OCI-LY3 (cell line): ENCODE data around the gene PGAM2.

Experiments used
- H2AFZ ChIP-seq: fragments of 200-600, 300-600 bp; shearing (Covaris generic); 2 replicates; pipeline ENCODE4 v1.6.0; 2014; ENCODE audit warnings: antibody characterized with exemption, low read depth, low read length
- H3K27ac ChIP-seq: fragments of 200-600, 300-600 bp; sonication (generic); 2 replicates; pipeline ENCODE4 v1.5.1; 2014; ENCODE audit warnings: mild to moderate bottlenecking, low read length, moderate library complexity, mixed read lengths
- H3K27me3 ChIP-seq: fragments of 200-600, 300-600 bp; sonication (generic); 2 replicates; pipeline ENCODE4 v1.6.1; 2014; ENCODE audit warnings: low read depth, low read length, mixed read lengths
- H3K36me3 ChIP-seq: fragments of 200-600, 300-600 bp; sonication (generic); replicated peaks from 2 replicates; pipeline ENCODE3; 2014; ENCODE audit warnings: low read depth, low read length, mixed read lengths
- H3K4me1 ChIP-seq: fragments of 300-600, 200-600 bp; sonication (generic); 2 replicates; pipeline ENCODE4 v1.6.1; 2014; ENCODE audit warnings: low read length, mixed read lengths
- H3K4me2 ChIP-seq: fragments of 200-600, 300-600 bp; sonication (generic); 2 replicates; pipeline ENCODE4 v1.6.1; 2014; ENCODE audit warnings: low read length, mixed read lengths
- H3K4me3 ChIP-seq: fragments of 300-600, 200-600 bp; sonication (generic); 2 replicates; pipeline ENCODE4 v1.5.1; 2014; ENCODE audit warnings: antibody characterized with exemption, mild to moderate bottlenecking, low read length, moderate library complexity
- H3K79me2 ChIP-seq: fragments of 300-600, 200-600 bp; shearing (Covaris generic); 2 replicates; pipeline ENCODE4 v1.6.1; 2014; ENCODE audit warnings: mild to moderate bottlenecking, low read length, mixed read lengths
- H3K9ac ChIP-seq: fragments of 300-600, 200-600 bp; shearing (Covaris generic); 2 replicates; pipeline ENCODE4 v1.6.0; 2014; ENCODE audit warnings: mild to moderate bottlenecking, low read length, moderate library complexity
- H3K9me3 ChIP-seq: fragments of 200-600, 300-600 bp; shearing (Covaris generic); 2 replicates; pipeline ENCODE4 v1.6.1; 2014; ENCODE audit warnings: low read length, mixed read lengths; ENCODE audit not compliant: insufficient read depth
- H4K20me1 ChIP-seq: fragments of 200-600, 300-600 bp; sonication (generic); 2 replicates; pipeline ENCODE4 v1.6.1; 2016; ENCODE audit warnings: low read length, mixed read lengths; ENCODE audit not compliant: insufficient read depth
- EZH2phosphoT487 ChIP-seq: fragments of 200-600 bp; shearing (Covaris generic); IDR thresholded peaks from 2 replicates; pipeline ENCODE4 v1.6.1; 2018; ENCODE audit warnings: antibody characterized with exemption, mixed run types, low read depth
- TF ChIP-seq, protein P1 (sequence below): fragments of 200-600, 300-600 bp; sonication (generic); IDR thresholded peaks from 2 replicates; pipeline ENCODE4 v1.5.1; 2014; ENCODE audit warnings: antibody characterized with exemption, low read length, low read depth

Gene PGAM2

DNA sequence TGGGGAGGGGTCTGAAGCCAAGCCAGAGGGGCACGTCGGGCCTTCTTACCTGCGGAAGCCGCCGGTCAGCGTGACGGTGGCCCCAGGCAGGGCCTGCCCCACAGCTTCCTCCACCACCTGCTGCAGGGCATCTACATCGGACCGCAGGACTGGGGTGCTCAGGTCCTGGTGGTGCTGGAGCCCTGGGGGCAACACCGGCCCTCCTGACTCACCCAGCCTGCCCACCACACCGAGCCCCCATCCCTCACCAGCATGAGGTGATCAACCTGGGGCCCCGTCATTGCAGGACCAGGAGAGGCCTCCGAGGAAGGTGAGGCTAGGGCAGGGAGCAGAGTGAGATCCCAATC, 9.0 kb upstream of the PGAM2 start:
- Histone ChIP-seq H3K4me3 (no peak overlapping the region), H3K4me2 (no peak overlapping the region), H3K36me3 (peaks cover 49% of the 10 kb centered on the region), H3K27me3 (no peaks in the 10 kb centered on the region), H4K20me1 (0 out of 2 replicates have a peak, but pooled peaks cover 3% of the 10 kb centered on the region), H3K4me1 (no peaks in the 10 kb centered on the region; the same call in 1 of the 2 replicates), H3K9ac (no peak overlapping the region), H3K9me3 (no peaks in the 10 kb centered on the region), H2AFZ (no peak overlapping the region), H3K27ac (no peak overlapping the region), H3K79me2 (no peaks in the 10 kb centered on the region)
- no peak for TF ChIP-seq EZH2phosphoT487
- TF ChIP-seq, protein P1, sequence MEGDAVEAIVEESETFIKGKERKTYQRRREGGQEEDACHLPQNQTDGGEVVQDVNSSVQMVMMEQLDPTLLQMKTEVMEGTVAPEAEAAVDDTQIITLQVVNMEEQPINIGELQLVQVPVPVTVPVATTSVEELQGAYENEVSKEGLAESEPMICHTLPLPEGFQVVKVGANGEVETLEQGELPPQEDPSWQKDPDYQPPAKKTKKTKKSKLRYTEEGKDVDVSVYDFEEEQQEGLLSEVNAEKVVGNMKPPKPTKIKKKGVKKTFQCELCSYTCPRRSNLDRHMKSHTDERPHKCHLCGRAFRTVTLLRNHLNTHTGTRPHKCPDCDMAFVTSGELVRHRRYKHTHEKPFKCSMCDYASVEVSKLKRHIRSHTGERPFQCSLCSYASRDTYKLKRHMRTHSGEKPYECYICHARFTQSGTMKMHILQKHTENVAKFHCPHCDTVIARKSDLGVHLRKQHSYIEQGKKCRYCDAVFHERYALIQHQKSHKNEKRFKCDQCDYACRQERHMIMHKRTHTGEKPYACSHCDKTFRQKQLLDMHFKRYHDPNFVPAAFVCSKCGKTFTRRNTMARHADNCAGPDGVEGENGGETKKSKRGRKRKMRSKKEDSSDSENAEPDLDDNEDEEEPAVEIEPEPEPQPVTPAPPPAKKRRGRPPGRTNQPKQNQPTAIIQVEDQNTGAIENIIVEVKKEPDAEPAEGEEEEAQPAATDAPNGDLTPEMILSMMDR = no peak

DNA sequence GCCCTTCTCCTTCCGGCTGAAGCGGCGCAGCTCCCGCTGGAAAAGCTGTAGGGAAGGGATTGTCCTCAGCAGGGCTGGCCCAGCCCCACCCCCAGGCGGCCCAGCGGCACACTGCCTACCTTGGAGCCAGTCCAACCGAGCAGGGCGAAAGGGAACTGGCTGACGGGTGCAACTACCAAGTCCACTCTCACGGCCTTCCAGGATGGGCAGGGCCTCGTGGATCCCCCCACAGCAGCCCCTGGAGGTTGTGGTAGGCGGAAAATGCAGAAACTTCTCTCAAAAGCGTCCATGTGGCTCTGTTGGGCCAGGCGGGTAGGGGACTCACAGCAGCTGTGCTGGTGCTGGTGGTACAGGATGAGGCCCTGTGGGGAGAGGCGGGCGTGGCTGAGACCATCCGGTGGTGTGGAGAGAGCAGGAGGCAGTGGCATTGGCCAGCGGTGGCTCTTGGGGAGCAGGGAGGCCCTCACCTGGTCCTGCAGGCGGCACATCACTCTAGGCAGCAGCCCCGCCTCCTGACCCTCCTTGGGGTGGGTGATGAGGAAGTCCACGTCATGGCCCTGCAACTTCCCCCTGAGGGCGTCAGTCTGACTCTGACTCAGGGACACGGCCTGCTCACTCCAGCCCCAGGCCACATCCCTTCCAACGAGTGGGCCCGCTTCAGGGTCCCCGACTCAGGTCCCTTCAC, 8.4 kb upstream of the PGAM2 start:
- no peak overlapping the region for H2AFZ ChIP-seq
- no peaks in the 10 kb centered on the region for H3K9me3 ChIP-seq
- H3K9ac ChIP-seq = no peak overlapping the region
- H3K27ac ChIP-seq = no peak overlapping the region
- 0 out of 2 replicates have a peak, but pooled peaks cover 3% of the 10 kb centered on the region for H4K20me1 ChIP-seq
- H3K36me3 ChIP-seq = peaks cover 44% of the 10 kb centered on the region
- H3K79me2 ChIP-seq = no peaks in the 10 kb centered on the region
- no peak overlapping the region for H3K4me3 ChIP-seq
- H3K4me2 ChIP-seq = no peak overlapping the region
- no peaks in the 10 kb centered on the region; the same call in 1 of the 2 replicates for H3K4me1 ChIP-seq
- TF ChIP-seq, protein P1 = no peak
- TF ChIP-seq EZH2phosphoT487 = no peak
- no peaks in the 10 kb centered on the region for H3K27me3 ChIP-seq

DNA sequence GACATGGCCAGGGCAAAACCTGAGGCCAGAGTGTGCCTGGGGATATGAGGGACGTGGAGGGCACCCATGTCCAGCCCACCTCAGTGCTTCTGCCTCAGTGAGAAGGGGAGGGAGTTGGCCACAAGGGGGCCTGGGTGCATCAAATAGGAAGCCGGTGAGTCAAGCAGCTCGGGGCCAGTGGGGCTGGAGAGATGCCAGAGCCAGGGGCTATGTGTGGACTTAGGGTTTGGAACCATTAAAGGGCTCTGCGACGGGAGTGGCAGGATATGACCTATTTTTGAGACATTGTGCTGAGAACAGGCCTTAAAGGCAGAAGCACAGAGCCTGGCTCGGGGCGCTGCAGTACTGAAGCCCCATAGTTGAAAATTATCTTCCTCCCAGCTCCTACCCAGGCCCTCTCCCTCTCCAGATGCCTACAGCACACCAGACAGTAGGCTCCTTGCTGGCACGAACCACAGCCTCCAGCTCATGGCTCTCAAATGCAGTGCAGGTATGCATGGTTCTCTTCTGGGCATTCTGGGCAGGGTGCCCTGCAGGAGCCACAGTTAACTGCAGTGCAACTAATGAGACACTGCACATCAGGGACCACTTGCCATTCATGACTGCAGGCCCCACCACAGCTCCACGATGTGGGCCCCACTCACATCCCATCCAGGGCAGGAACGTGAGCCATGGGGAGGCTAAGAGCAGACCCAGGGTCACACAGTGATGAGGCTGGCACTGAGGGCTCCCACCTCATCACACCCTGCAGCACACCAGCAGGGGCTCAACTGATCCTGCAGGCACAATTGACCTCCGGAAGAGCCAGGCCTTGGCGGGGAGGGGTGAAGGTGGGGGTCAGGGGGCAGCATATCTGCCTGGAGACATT, 7.2 kb upstream of the PGAM2 start:
- no peak overlapping the region for H3K9ac ChIP-seq
- no peak overlapping the region for H3K4me2 ChIP-seq
- no peaks in the 10 kb centered on the region; the same call in 1 of the 2 replicates for H3K4me1 ChIP-seq
- no peak overlapping the region for H2AFZ ChIP-seq
- H3K27me3 ChIP-seq = no peaks in the 10 kb centered on the region
- H3K4me3 ChIP-seq = no peak overlapping the region
- 0 out of 2 replicates have a peak, but pooled peaks cover 3% of the 10 kb centered on the region for H4K20me1 ChIP-seq
- no peaks in the 10 kb centered on the region for H3K79me2 ChIP-seq
- H3K27ac ChIP-seq = no peak overlapping the region
- TF ChIP-seq EZH2phosphoT487 = no peak
- TF ChIP-seq, protein P1 = peak; percentile 57
- H3K9me3 ChIP-seq = no peaks in the 10 kb centered on the region
- peaks cover 32% of the 10 kb centered on the region for H3K36me3 ChIP-seq

DNA sequence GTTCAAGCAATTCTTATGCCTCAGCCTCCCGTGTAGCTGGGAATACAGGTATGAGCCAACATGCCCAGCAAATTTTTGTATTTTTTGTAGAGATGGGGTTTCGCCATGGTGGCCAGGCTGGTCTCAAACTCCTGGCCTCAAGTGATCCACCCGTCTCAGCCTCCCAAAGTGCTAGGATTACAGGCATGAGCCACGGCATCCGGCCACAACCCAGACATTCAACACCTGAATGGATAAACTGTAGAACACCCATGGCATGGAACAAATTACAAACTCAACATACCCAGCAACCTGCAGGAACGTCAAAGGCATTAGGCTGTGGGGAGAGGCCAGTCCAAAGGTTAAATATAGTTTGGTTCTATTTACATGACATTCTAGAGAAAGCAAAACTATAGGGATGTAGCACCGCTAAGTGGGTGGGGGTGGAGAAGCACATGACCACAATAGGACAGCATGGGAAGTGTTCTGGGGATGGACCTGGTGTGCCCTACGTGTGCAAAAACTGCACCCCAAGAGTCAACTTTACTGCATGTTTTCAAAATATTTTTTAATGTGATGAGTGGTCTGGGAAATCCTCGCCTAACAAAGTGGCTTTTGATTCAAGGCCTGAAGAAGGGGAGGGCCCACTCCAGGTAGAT, 6.5 kb upstream of the PGAM2 start:
- no peak for TF ChIP-seq EZH2phosphoT487
- TF ChIP-seq, protein P1 = no peak
- Histone ChIP-seq H3K9ac (no peak overlapping the region), H3K9me3 (no peaks in the 10 kb centered on the region), H3K4me1 (no peaks in the 10 kb centered on the region; the same call in 1 of the 2 replicates), H3K27ac (no peak overlapping the region), H2AFZ (no peak overlapping the region), H3K79me2 (no peaks in the 10 kb centered on the region), H3K4me2 (no peak overlapping the region), H3K27me3 (no peaks in the 10 kb centered on the region), H3K4me3 (no peak overlapping the region), H3K36me3 (peaks cover 28% of the 10 kb centered on the region), H4K20me1 (peaks cover 4% of the 10 kb centered on the region; the same call in 1 of the 2 replicates)
